ENCODE measurements around the gene BCL2L1.
"Not testable (repeated sequence)": the region's sequence is repeated elsewhere in the genome, so short reads cannot be mapped to it uniquely, and the experiment has no call there.

Gene BCL2L1

DNA sequence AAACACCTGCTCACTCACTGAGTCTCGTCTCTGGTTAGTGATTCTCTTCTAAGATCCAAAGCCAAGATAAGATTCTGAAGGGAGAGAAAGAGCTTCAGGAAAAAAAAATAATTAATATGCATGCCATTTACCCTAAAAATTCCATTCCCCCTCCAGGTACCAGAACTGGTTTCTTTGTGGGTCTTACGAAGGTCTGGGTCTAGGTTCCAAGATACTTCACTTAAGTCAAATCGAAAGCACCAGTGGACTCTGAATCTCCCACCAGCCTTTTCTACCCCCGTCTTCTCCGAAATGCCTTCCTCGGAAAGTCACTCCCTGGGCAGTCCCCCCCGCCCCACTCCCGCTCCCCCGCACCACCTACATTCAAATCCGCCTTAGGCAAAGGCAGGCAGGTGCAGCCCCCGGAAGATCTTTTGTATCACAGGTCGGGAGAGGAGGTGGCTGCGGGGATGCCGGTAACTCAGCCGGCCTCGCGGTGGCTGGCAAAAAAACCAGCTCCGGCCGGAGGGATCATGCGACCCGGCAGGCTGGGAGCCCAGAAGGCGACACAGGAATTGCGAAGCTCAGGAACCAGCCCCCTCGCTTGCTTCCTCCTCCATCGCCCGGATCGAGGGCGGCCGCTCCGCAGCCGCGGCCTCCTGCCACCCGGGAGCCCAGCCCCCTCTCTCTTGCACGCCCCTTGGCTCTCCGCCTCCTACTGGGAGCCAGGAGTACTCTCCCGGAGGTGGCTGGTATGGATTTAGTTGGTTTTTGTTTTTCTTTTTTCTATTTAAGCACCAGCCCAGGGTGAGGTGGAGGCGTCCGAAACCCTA lies at the start of gene BCL2L1:
BCL2L1 (minus strand) TSS at position 612 of the 812 bp plus-strand sequence. CDS start 650 bp downstream, outside the sequence.
- DNase-seq, result peak; percentile 77

GRCh38 chr20:31770243-31770642 lies 47.6 kb upstream of the BCL2L1 start:
- DNase-seq, result no peak

- DNase-seq, result no peak
Observed at GRCh38 chr20:31769681-31770080, 47.0 kb upstream of the BCL2L1 start.

DNA sequence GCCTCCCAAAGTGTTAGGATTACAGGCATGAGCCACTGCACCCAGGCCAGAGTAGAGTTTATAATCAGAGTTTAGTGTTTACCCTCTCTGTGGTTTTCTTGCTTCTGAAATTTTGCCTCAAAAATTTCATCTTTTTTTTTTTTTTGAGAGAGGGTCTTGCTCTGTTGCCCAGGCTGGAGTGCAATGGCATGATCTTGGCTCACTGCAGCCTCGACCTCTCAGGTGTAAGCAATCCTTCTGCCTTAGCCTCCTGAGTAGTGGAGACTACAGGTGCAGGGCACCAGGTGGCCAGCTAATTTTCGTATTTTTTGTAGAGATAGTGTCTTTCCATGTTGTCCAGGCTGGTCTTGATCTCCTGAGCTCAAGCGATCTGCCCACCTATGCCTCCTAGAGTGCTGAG lies 45.1 kb upstream of the BCL2L1 start:
- no peak for DNase-seq

- DNase-seq, result no peak
Observed at GRCh38 chr20:31764641-31765305, 42.1 kb upstream of the BCL2L1 start.

DNA sequence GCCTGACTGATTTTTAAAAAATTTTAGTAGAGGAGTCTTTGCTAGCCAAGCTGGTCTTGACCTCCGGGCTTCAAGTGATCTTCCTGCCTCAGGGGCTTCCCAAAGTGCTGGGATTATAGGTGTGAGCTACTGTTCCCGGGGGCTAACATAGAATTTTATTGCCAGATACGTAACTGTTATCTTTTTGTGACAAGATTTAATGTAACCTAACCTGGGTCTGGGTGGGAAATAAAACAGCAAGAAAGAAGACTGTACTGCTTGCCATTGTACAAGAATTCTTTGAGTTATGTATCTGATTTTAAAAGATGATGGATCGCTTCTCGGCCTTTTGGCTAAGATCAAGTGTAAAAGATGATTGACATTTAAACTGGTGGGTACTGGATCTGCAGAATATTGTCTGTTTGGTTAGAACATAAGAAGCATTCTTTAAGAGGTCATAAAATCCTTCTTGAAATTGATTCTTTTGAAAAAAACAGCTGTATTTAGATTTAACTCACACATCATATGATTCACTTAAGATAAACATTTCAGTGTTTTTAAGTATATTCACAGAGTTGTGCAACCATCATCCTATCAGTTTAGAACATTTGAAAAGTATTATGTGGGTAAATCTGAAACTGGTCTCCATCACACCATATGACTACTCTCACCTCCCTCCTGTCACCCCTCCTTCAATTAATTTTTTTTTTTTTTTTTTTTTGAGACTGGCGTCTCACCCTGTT lies 38.0 kb upstream of the BCL2L1 start:
- DNase-seq, result no peak

- no peak for DNase-seq
Observed at GRCh38 chr20:31759836-31760518, 37.3 kb upstream of the BCL2L1 start.

DNA sequence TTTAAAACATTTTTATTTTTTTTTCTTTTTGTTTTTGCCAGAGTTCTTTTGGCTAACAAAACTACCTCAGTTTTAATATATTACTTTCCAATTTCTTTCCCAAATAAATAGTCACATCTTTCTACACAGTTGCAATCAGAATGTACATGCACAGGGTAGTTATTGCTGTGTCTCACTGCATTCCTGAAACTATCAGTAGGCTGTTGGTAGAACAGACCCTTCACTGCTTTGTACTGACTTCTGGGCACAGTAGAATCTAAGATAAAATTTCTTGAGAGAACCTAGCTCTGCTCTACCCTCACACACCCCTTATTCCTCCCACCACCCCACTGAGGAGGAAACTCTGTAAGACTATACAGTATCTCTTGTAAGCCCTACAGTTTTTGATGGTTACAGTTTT lies 36.3 kb upstream of the BCL2L1 start:
- DNase-seq, result no peak

DNA sequence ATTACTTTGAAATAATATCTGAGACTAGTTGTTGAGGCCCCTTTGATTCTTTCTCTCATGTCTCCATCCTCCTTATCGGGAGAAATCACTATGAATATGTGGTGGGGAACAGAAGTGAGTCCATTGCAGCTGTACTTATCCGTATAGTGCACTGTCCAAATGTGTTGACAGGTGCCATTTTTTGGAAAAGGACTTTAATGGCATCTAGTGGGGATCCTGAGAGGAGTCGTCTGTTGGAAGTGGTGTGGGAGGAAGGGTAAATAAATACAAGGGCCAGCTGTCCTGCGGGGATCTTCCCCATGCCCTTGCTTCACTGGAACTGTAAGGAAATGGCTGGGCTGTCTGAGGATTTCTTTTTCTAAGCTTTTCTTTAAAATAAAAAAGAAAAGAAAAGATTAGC lies 35.9 kb upstream of the BCL2L1 start:
- no peak for DNase-seq

- DNase-seq, result no peak
Observed at GRCh38 chr20:31757254-31757653, 34.6 kb upstream of the BCL2L1 start.

DNA sequence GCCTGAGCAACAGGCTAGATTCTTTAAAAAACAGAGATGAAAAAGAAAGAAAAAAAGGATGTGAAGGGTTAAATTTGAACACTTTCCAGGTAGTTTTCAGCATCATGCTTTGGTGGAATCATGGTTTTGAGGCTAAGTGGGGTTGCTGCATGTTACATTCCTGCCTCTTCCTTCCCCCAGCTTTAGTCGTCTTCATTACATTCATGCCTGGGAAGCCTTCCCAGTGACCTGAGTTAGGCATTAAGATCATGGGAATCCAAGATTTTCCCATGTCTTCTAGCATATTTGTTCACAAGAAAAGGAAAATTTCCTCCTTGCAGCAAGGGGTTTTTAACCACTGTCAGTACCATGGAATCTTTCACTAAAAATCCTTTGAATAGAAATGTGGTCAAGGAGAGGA lies 28.5 kb upstream of the BCL2L1 start:
- no peak for DNase-seq

- peak; percentile 12 for DNase-seq
Observed at GRCh38 chr20:31749223-31749622, 26.6 kb upstream of the BCL2L1 start.

DNA sequence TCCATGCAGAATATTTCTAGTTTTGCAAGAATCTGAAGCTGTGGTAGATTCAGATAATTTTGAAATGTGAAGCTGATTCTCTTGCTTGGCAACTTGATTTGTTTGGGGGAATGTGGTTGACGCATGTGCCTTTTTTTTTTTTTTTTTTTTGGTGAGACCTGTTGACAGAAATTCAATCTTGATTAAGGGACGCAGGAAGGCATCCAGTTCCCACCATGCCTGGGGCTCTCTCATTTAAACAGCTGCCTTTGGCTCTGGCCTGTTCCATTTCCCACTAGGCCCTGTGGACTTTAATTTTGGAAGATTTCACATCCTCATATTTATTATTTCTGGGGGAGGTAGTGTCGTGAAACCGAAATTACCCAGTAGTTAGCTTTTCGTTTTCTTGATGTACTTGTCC lies 25.0 kb upstream of the BCL2L1 start:
- no peak for DNase-seq

GRCh38 chr20:31747028-31747427 lies 24.4 kb upstream of the BCL2L1 start:
- not testable (repeated sequence) for DNase-seq

DNA sequence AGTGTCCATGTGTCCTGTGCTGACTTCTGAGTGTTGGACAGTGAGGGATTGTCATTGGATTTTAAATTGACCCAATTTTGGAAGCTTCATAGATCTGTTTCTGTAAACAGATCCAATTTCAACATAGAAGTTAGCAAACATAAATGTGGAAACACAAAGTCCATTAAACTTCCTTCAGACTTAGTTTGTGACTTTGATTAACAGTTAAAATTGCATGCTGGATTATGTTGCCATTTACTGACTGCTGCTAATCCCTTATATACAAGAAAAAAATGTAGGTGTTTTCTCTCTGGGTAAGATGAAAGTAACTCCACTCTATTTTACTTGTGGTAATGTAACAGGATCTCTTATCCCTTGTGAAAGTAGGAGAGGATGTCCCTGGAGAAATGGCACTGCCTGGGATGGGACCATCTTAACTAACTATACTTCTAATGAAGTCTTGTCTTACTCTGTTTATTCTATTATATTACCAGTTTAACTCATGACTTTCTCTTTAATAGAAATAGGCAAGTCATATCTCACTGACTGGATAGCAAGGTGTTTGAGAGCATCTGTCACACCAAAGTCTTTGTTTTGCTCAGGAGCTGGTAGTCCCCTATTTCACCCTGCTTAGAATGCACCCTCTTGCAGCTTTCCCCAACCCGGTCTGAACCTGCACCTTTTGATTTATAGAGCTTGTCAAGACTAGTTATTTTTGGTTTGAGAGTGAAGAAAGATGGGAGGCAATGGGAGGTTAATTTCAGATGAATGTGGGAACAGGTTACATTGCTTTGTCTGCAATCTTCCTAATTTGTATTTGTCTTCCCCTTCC lies 23.6 kb upstream of the BCL2L1 start:
- no peak for DNase-seq

DNA sequence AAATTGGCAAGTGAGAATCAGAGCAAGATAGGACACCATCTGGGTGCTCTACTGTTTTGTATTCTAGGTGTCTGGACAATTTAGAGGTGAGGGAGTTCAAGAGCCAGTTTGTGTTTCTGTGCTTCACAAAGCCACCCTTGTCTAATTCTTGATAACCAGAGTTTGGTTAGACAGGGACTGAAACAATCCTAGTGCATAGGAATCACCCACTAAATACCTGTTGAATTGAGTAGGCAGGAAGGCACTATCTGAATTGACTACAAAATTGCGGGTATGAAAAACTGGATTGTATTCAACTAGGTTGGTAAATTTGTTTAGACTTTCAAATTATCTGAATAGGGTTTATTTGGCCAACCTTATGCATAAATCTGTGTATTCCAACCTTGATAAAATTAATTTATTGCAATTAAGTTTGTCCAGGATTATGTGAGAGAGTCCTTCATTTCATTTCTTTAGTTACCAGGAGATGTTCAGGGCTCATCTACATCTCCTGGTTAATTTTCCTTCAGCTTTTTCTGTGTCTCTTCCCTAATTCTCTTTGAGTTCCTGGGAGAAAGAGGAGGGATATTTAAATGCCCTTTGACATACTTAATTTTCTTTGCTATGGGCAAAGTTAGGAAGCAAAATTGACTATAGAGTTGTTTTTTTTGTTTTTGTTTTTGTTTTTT lies 18.1 kb upstream of the BCL2L1 start:
- no peak for DNase-seq

DNA sequence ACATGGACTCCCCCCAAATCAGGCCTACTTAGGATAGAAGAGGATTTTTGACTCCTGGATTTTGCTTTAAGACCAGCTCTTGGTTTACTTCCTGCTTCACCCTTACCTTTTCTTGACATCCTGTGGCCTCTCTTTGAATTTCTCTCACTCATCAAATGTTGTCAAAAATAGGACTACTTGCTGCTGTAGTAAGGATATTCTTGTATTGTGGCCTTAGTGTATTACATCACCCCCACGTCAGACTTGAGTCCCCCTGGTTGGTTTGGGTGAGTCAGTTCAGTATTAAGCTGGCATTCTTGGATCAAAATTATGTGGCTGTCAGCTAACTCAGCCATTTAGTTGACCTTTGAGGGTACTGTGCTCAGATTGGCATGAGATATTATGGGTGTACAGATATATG lies 17.5 kb upstream of the BCL2L1 start:
- peak; percentile 27 for DNase-seq

- DNase-seq, result no peak
Observed at GRCh38 chr20:31739550-31739977, 16.9 kb upstream of the BCL2L1 start.

- peak; percentile 98 for DNase-seq
Observed at GRCh38 chr20:31738729-31739549, 16.3 kb upstream of the BCL2L1 start, which contains the start of gene TPX2. Gene TPX2, plus strand, starts transcription at chr20:31739290. Its CDS starts 18,187 bp downstream, at chr20:31757477.

DNA sequence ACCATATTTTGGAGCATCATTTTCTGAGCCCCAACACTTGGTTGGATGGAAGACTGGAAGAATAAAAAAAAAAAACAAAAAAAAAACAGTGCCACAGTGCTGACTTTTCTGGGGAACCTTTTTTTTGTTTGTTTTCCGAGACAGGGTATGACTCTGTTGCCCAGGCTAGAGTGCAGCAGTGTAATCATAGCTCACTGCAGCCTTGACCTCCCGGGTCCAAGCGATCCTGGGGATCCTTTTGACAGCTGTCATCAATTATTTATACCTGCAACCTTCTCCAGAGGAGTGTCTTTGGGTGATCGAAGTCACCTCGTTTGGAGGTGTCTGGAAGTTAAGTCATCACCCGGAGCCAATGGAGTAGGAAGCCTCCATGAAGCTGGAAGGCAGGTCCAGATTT lies 8.7 kb upstream of the BCL2L1 start:
- DNase-seq, result no peak

Measured in MV-4-11 (cell line).